Measurements from ENCODE around the gene DEPP1.
A peak's percentile ranks its signal among the peaks of the same experiment; 100 is the strongest.

Gene DEPP1

GRCh38 chr10:44951576-44952226 is 26.9 kb downstream of the DEPP1 start:
- DNase-seq (ENCODE audit: low spot score), result no peak

- DNase-seq (ENCODE audit: low spot score), result no peak
Measured at GRCh38 chr10:44950326-44951225, 28.0 kb downstream of the DEPP1 start.

- no peak for DNase-seq (ENCODE audit: low spot score)
Measured at GRCh38 chr10:44949915-44950314, 28.7 kb downstream of the DEPP1 start.

GRCh38 chr10:44949127-44949802 is 29.3 kb downstream of the DEPP1 start:
- DNase-seq (ENCODE audit: low spot score), result no peak

- DNase-seq (ENCODE audit: low spot score), result no peak
Measured at GRCh38 chr10:44948642-44949041, 30.0 kb downstream of the DEPP1 start.

- DNase-seq (ENCODE audit: low spot score), result no peak
Measured at GRCh38 chr10:44947371-44948152, 31.0 kb downstream of the DEPP1 start.

- DNase-seq (ENCODE audit: low spot score), result no peak
Measured at GRCh38 chr10:44946205-44946604, 32.4 kb downstream of the DEPP1 start.

- no peak for DNase-seq (ENCODE audit: low spot score)
Measured at GRCh38 chr10:44944354-44944753, 34.3 kb downstream of the DEPP1 start.

- DNase-seq (ENCODE audit: low spot score), result no peak
Measured at GRCh38 chr10:44939691-44940401, 38.8 kb downstream of the DEPP1 start.

GRCh38 chr10:44938956-44939355 is 39.7 kb downstream of the DEPP1 start:
- no peak for DNase-seq (ENCODE audit: low spot score)

GRCh38 chr10:44937196-44938005 is 41.2 kb downstream of the DEPP1 start:
- no peak for DNase-seq (ENCODE audit: low spot score)

- no peak for DNase-seq (ENCODE audit: low spot score)
Measured at GRCh38 chr10:44936314-44936975, 42.2 kb downstream of the DEPP1 start.

- no peak for DNase-seq (ENCODE audit: low spot score)
Measured at GRCh38 chr10:44935966-44936295, 42.7 kb downstream of the DEPP1 start.

- DNase-seq (ENCODE audit: low spot score), result peak; percentile 79
Measured at GRCh38 chr10:44935201-44935965, 43.2 kb downstream of the DEPP1 start.

- no peak for DNase-seq (ENCODE audit: low spot score)
Measured at GRCh38 chr10:44934416-44935200, 44.0 kb downstream of the DEPP1 start.

GRCh38 chr10:44933451-44934321 is 44.9 kb downstream of the DEPP1 start:
- DNase-seq (ENCODE audit: low spot score), result no peak
